GM18907 (cell line): ENCODE results near the gene HNRNPK.
"Not testable (repeated sequence)": the region's sequence is repeated elsewhere in the genome, so short reads cannot be mapped to it uniquely, and the experiment has no call there.

Experiments
- ATAC-seq: cut with Tn5 transposase; IDR thresholded peaks from one replicate; pipeline ENCODE4 v1.9.1; 2021; ENCODE audit warnings: mild to moderate bottlenecking, moderate library complexity; ENCODE audit not compliant: unreplicated experiment

Gene HNRNPK

GRCh38 chr9:83978992-83979811 lies 813 bp downstream of the HNRNPK start:
- peak; percentile 29 for ATAC-seq

GRCh38 chr9:83977196-83977595 lies 2.8 kb downstream of the HNRNPK start:
- ATAC-seq: no peak

GRCh38 chr9:83976372-83976771 lies 3.6 kb downstream of the HNRNPK start:
- ATAC-seq: no peak

DNA sequence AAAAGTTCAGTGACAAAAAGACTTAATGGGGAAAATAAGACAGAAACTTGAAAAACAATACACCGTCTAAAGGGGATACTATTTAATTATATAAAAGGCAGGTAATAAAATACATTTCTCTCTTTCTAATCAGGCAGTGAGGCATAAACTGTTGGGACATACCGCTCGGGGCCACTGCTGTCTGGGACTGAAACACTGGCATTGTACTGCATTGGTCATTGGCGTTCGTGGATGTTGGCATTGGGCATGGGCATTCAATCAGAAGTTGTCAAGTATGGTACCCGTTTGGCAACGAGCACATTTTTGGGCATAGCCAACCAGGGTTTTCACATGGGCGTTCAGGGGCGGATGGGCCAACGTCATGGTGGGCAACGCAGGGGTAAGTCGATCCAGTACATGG lies 4.7 kb downstream of the HNRNPK start:
- ATAC-seq: no peak

GRCh38 chr9:83972286-83972685 lies 7.7 kb downstream of the HNRNPK start:
- no peak for ATAC-seq

- no peak for ATAC-seq
These were observed 8.5 kb downstream of the HNRNPK start for GRCh38 chr9:83971485-83971884.

DNA sequence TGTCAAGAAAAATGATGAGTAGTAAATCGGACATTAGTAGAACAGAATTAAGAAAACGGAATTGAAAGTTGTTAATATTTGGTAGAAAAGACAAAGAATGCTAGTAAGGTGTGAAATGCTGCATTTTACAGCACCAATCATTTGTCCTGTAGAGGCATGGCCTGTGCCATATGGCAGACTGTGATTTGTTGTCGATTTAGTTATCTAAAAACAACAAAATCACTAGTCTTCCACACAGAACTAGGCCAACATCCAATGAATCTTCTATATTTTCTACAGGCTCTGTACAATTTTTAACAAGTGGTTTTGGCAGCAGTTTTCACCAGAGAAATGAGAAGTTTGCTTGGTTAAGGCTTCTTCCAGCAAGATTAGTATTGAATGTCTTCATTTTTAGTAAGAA lies 10.4 kb downstream of the HNRNPK start:
- ATAC-seq: no peak

- no peak for ATAC-seq
These were observed 12.9 kb downstream of the HNRNPK start for GRCh38 chr9:83967073-83967472.

DNA sequence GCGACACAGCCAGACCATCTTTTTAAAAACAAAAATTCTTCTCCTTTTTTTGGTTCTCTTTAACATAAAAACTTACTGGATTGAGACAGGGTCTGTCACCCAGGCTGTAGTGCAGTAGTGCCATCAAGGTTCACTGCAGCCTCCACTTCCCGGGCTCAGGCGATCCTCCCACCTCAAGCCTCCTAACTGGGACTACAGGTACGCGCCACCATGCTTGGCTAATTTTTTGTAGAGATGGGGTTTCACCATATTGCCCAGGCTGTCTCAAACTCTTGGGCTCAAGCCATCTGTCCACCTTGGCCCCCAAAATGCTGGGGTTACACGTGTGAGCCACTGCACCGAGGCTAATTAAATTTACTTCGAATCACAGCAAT lies 13.8 kb downstream of the HNRNPK start:
- no peak for ATAC-seq

- no peak for ATAC-seq
These were observed 14.4 kb downstream of the HNRNPK start for GRCh38 chr9:83965350-83966208.

DNA sequence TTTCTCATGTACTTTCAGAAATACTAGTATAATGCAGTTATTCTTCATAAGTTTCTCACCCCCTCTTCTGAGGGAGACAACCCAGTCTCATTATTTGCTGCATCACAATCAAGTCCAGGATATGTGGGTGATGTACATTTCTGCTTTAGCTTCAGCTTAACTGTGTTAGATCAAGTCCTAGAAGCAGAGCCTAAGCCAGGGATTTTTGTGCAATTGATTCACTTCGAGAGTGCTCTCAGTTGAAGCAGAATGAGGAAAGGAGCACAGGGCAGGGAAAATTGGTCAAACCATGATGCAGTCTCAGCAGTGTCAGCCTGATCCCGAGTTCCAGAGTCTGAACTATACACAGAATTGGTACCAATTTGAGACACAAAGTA lies 15.1 kb downstream of the HNRNPK start:
- ATAC-seq: no peak

GRCh38 chr9:83962165-83962564 lies 17.9 kb downstream of the HNRNPK start:
- no peak for ATAC-seq

DNA sequence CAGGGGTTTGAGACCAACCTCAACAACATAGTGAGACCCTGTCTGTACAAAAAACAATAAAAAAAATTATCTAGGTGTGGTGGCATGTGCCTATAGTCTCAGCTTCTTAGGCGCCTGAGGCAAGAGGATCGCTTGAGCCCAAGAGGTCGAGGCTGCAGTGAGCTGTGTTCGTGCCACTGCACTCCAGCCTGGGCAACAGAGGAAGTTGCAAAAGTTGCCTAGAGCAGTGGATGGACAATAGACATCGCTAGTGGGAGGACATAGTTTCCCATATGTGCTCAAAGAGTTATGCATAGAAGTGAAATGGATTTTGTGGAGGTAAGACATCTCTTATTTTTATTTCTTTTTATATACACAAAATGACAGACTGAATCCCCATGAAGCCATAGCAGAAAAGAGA lies 19.0 kb downstream of the HNRNPK start:
- ATAC-seq: no peak

DNA sequence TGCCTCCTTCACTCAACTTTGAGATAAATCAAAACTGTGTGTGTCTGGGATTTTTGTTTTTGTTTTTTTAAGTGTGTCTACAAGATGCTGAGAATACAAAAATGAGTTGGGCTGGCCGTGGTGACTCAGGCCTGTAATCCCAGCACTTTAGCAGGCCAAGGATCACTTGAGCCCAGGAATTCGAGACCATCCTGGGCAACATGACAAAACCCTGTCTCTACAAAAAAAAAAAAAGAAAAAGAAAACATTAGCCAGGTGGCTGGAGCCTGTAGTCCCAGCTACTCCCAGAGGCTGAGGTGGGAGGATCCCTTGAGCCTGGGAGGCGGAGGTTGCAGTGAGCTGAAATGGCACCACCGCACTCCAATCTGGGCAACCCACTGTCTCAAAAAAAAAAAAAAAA lies 21.0 kb downstream of the HNRNPK start:
- no peak for ATAC-seq

DNA sequence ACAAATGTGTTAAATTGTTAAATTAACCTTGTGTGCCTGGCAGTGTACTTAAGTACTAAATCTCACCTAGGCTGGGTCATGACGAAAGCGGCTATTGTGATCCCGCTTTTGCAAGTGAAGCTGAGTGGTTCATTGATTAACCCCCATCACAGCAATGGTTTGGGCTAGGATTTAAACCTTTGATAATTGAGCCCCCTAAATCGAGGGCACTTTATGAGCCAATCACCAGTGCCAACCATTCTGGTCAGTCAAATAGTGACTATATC lies 22.8 kb downstream of the HNRNPK start:
- ATAC-seq: no peak

- ATAC-seq: peak; percentile 87
These were observed 23.4 kb downstream of the HNRNPK start for GRCh38 chr9:83956436-83957247.

DNA sequence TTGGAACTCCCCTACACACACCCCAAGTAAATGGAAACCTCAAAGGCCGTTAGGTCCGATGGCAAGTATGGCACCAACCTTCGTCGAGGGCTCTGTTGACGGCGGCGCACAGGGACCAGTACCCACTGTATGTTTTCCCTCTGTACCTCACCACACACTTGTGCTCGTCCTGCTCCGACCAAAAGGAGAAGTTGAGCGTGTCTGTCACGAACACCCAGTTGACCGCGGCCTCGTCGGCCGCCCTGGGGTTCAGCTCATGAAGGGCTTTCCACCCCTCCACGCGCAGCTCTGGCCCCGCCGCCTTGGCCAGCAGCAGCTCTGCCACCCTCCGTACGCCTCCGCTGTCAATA lies 24.0 kb downstream of the HNRNPK start:
- peak; percentile 63 for ATAC-seq

DNA sequence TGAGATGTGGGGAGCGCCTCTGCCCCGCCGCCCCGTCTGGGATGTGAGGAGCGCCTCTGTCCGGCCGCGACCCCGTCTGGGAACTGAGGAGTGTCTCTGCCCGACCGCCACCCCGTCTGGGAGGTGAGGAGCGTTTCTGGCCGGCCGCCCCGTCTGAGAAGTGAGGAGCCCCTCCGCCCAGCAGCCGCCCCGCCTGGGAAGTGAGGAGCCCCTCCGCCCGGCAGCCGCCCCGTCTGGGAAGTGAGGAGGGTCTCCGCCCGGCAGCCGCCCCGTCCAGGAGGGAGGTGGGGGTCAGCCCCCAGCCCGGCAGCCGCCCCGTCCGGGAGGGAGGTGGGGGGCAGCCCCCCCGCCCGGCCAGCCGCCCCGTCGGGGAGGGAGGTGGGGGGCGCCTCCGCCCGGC lies 31.9 kb downstream of the HNRNPK start:
- not testable (repeated sequence) for ATAC-seq

GRCh38 chr9:83940590-83941303 lies 39.3 kb downstream of the HNRNPK start:
- no peak for ATAC-seq

GRCh38 chr9:83937861-83938455 lies 42.1 kb downstream of the HNRNPK start:
- peak; percentile 62 for ATAC-seq

DNA sequence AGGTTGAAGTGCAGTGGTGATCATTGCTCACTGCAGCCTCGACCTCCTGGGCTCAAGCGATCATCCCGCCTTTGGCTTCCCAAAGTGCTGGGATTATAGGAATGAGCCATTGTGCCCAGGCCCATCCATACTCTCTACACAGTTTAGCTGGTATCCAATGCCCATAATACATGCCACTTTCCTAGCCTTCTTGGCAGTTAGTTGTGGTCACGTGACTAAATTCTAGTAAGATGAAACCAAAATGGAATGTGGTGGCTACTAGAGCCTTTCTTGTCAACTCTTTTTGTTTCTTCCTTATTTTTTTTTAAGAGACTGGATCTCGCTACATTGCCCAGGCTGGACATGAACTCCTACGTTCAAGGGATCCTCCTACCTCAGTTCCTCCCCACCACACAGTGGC lies 43.5 kb downstream of the HNRNPK start:
- no peak for ATAC-seq
